Pancreas (tissue), 10 donors: Measurements from ENCODE around the gene L3MBTL3. TPM values are rescaled to one million over a fixed set of nuclear protein-coding genes. Genes with fewer than 3 reads are reported as not detected.

Experiments
- ATAC-seq, 4 donors: fragments of 200-7000 bp; cut with Tn5 transposase; one replicate each; pipeline versions ENCODE4 v1.8.0 to v1.9.1; 2020; ENCODE audit warnings: mild to moderate bottlenecking in 4 of 4, moderate library complexity in 4 of 4
- DNase-seq, 6 donors: peaks; one replicate each; pipeline ENCODE4 v3.0.0-alpha.2; 2020
- FAIRE-seq: peaks from 2 replicates; lab custom pipeline; 2012; peaks lifted over from hg19 to GRCh38; lab: Jason Lieb, UNC
- H3K27ac ChIP-seq, 4 donors: fragments of 200-600 bp; sonication (generic); 1 replicate in 3 of 4; 2 replicates in 1 of 4; pipeline versions ENCODE4 v1.5.0 to v1.8.0; 2020
- H3K27me3 ChIP-seq, 4 donors: fragments of 200-600 bp; one replicate each; pipeline ENCODE4 v1.8.0; 2021
- H3K36me3 ChIP-seq, 3 donors: fragments of 200-600 bp; sonication (generic) in 1 of 3; one replicate each; pipeline versions ENCODE4 v1.5.0 to v1.8.0; 2020 to 2021
- H3K4me1 ChIP-seq, 3 donors: fragments of 200-600 bp; one replicate each; pipeline ENCODE4 v1.8.0; 2021
- H3K4me3 ChIP-seq, 4 donors: fragments of 200-600 bp; sonication (generic) in 2 of 4; one replicate each; pipeline versions ENCODE4 v1.5.0 to v1.8.0; 2020 to 2021
- H3K9me3 ChIP-seq, 4 donors: fragments of 200-600 bp; one replicate each; pipeline ENCODE4 v1.8.0; 2021
- WGBS, 2 donors: extraction: QIAGEN DNeasy Blood & Tissue Kit; methylation state at CpG; one replicate each; pipeline ENCODE4 v1.1.7; 2013; 5-methylcytosine and 5-hydroxymethylcytosine counted together
- intact Hi-C, 3 donors: fragments of 100-400 bp; cut with DNase I; formaldehyde crosslinking; loops; one replicate each; pipeline versions ENCODE4 v1.11.1 to v1.14.2; 2022
- polyA plus RNA-seq, 2 donors: library from polyadenylated mRNA; stranded (reverse); fragments of 200-250 nt; gene quantifications; one replicate each; pipeline ENCODE4 v1.2.3, GENCODE V29; 2013
- total RNA-seq, 6 donors: library from RNA; stranded (reverse); fragmentation: NEBNext Ultra II Directional in 4 of 6; extraction: Animal tissue kit (Norgen Biotek cat#: 25700) in 4 of 6; gene quantifications; one replicate each; pipeline versions ENCODE4 v1.2.1 to v1.2.4, GENCODE V29; 2021 to 2023
- TF ChIP-seq, protein P1 (sequence below), 4 donors: fragments of 200-600 bp; sonication (generic) in 3 of 4; IDR thresholded peaks; one replicate each; pipeline versions ENCODE4 v1.5.0 to v1.8.0; 2021; ENCODE audit warnings: antibody characterized with exemption in 4 of 4
- donor health status: healthy with polysubstance abuse.
- donor health status: DM: no; HTN: no; CAD: no; lungs with moderate emphysema.
- donor health status: DM: no; HTN: no; CAD: no.
- donor health status: control.
- donor health status: control.
- donor health status: Bipolar disorder and iron deficiency.
- donor health status: DM: yes; HTN: yes; CAD: no.
- donor health status: DM: no; HTN: no; CAD: no.
- donor health status: DM: no; HTN: no; CAD: no.
- donor health status: DM: yes; HTN: yes; CAD: no.

The L3MBTL3 gene
- total and polyA plus RNA-seq, 8 donors = 0.95 to 5.3 (median 3.1) TPM

- intact Hi-C loops = no loop called here
- Histone ChIP-seq H3K4me1 (no peaks in the 10 kb centered on the region), H3K9me3 (no peaks in the 10 kb centered on the region), H3K27ac (no peak overlapping the region), H3K4me3 (no peak overlapping the region), H3K36me3 (no peaks in the 10 kb centered on the region), H3K27me3 (no peaks in the 10 kb centered on the region)
- WGBS, 2 donors = 89 to 93% methylated on average over 6 of the region's 6 CpGs
- TF ChIP-seq, protein P1, sequence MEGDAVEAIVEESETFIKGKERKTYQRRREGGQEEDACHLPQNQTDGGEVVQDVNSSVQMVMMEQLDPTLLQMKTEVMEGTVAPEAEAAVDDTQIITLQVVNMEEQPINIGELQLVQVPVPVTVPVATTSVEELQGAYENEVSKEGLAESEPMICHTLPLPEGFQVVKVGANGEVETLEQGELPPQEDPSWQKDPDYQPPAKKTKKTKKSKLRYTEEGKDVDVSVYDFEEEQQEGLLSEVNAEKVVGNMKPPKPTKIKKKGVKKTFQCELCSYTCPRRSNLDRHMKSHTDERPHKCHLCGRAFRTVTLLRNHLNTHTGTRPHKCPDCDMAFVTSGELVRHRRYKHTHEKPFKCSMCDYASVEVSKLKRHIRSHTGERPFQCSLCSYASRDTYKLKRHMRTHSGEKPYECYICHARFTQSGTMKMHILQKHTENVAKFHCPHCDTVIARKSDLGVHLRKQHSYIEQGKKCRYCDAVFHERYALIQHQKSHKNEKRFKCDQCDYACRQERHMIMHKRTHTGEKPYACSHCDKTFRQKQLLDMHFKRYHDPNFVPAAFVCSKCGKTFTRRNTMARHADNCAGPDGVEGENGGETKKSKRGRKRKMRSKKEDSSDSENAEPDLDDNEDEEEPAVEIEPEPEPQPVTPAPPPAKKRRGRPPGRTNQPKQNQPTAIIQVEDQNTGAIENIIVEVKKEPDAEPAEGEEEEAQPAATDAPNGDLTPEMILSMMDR (IDR thresholded peaks at IDR 0.05) = no peak
- ATAC-seq (no peak), DNase-seq (no peak), FAIRE-seq (no peak)
Measured at GRCh38 chr6:130118236-130118635, 99.9 kb downstream of the L3MBTL3 start.

GRCh38 chr6:130119211-130119610 is 100.8 kb downstream of the L3MBTL3 start:
- intact Hi-C loops = no loop called here
- Histone ChIP-seq H3K4me3 (no peak overlapping the region), H3K9me3 (no peaks in the 10 kb centered on the region), H3K27ac (no peak overlapping the region), H3K4me1 (no peaks in the 10 kb centered on the region), H3K27me3 (no peaks in the 10 kb centered on the region), H3K36me3 (no peaks in the 10 kb centered on the region)
- no peak for FAIRE-seq
- DNase-seq = no peak
- no peak for ATAC-seq
- TF ChIP-seq, protein P1 (IDR thresholded peaks at IDR 0.05) = no peak
- WGBS, 2 donors = 95 to 100% methylated on average over 1 of the region's 1 CpG

DNA sequence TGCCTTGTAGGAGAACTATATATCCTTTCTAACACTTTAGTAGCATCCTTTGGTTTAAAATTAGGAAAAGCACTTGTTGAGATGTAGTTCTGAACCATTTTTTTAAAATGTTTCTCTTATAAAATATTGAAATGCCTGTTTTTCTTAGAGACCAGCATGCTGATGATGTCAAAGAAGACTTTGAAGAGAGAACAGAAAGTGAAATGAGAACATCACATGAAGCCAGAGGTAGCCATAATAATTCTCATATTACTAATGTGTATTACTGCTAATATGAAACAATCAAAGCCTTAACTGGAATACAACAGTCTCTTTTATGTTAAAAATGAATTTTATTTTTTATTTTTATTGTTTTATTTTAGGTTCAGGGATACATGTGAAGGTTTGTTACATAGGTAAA is 102.3 kb downstream of the L3MBTL3 start:
- FAIRE-seq (no peak), ATAC-seq (no peak), DNase-seq (no peak)
- intact Hi-C loops = no loop called here
- Histone ChIP-seq H3K9me3 (no peaks in the 10 kb centered on the region), H3K4me3 (no peak overlapping the region), H3K27ac (no peak overlapping the region), H3K36me3 (no peaks in the 10 kb centered on the region), H3K27me3 (no peaks in the 10 kb centered on the region), H3K4me1 (no peaks in the 10 kb centered on the region)
- TF ChIP-seq, protein P1 (IDR thresholded peaks at IDR 0.05) = no peak

GRCh38 chr6:130122243-130122642 is 103.9 kb downstream of the L3MBTL3 start:
- ATAC-seq (no peak), FAIRE-seq (no peak), DNase-seq (no peak)
- no peak overlapping the region for H3K27ac ChIP-seq
- no peaks in the 10 kb centered on the region for H3K27me3 ChIP-seq
- intact Hi-C loops = no loop called here
- WGBS, 2 donors = 87 to 93% methylated on average over 2 of the region's 2 CpGs
- no peaks in the 10 kb centered on the region for H3K9me3 ChIP-seq
- TF ChIP-seq, protein P1 (IDR thresholded peaks at IDR 0.05) = no peak
- H3K36me3 ChIP-seq = no peaks in the 10 kb centered on the region
- H3K4me1 ChIP-seq = no peaks in the 10 kb centered on the region
- no peak overlapping the region for H3K4me3 ChIP-seq

DNA sequence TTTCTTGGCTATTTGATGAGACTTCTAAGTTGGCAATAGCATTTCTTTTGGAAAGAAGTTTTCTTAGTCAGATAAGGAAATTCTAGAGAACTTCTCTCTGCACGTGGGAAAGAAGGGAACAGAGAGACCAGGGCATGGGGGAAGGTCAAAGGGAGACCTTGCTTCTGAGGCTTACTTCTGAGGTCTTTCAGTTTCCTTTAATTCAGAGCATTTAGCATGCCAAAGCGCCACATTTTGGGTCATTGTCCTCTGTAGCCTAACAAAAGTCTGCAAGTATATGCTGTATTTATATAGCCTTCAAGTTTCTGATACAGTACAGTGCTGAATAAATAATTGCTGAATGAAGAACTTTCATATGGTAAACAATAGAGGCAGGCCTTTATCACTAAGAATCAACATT is 108.8 kb downstream of the L3MBTL3 start:
- Histone ChIP-seq H3K9me3 (no peaks in the 10 kb centered on the region), H3K27me3 (no peaks in the 10 kb centered on the region), H3K4me1 (no peaks in the 10 kb centered on the region), H3K4me3 (no peak overlapping the region), H3K36me3 (no peaks in the 10 kb centered on the region), H3K27ac (no peak overlapping the region)
- FAIRE-seq (no peak), DNase-seq (no peak), ATAC-seq (no peak)
- TF ChIP-seq, protein P1 (IDR thresholded peaks at IDR 0.05) = no peak
- WGBS, 2 donors = 43 to 46% methylated on average over 2 of the region's 2 CpGs
- intact Hi-C loops = no loop called here
